GM21825 (cell line): ENCODE results near the gene TP53RK.

Experiments used
- ATAC-seq: cut with Tn5 transposase; IDR thresholded peaks from one replicate; pipeline ENCODE4 v1.9.1; 2021; ENCODE audit warnings: mild to moderate bottlenecking, moderate library complexity; ENCODE audit not compliant: unreplicated experiment

TP53RK gene

DNA sequence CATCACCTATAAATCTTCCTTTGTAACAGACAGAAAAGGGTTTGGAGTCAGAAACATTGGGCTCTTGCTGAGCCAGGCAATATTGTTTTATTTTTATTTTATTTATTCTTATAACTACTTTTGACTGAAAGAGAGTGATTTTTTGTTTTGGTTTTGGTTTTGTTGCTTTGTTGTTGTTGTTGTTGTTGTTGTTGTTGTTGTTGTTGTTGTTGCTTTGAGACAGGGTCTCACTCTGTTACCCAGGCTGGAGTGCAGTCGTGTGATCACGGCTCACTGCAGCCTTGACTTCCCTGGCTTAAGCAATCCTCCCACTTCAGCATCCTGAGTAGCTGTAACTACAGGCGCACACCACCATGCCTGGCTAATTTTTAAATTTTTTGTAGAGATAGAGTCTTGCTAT lies 22.9 kb downstream of the TP53RK start:
- no peak for ATAC-seq

DNA sequence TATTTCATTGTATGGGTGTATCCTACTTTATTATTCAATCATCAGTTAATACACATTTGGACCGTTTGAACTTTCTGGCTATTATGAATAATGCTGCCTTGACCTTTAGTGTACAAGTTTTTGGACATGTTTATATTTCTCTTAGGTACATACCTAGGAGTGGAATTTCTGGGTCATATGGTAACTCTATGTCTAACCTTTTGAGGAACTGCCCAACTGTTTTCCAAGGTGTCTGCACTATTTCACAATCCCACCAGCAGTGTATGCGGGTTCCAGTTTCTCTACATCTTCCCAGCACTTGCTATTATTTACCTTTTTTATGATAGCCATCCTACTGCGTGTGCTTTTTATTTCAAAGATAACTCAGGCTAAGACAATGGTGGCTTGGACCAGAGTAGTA lies 23.6 kb downstream of the TP53RK start:
- no peak for ATAC-seq

DNA sequence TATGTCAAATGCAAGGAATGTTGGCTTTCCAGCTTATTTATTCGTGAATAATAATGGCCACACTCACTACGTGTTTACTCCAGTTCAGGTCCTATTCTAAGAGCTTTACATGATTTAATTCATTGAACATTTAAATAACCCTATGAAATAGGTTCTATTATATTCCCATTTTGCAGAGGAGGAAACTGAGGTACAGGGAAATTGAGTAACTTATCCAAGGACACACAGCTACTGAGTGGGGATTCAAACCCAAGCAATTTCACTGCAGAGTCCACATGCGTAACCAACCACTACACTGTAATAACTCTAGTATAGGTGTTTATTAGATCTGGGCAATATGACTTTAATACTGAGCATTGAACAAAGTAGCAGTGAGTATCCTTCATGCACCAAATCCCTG lies 25.7 kb downstream of the TP53RK start:
- ATAC-seq: no peak

DNA sequence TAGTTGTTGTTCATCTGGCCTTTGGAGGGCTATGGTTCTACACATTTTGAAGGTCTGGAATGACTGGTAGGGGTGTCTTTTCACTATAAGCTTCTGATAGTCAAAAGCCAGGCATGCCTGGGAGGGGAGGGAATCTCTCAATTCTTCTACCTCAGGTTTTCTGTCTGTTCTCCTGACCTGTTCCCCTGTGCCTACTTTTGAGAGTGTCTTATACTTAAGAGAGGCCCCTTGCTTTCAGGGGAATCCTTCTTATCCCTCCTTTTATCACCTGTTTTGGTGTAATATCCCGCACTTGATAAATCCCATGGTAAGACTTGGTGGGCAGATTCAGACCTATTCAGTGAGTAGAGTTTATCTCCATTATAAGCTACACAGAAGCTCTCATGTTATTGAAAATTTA lies 27.6 kb downstream of the TP53RK start:
- ATAC-seq: no peak

DNA sequence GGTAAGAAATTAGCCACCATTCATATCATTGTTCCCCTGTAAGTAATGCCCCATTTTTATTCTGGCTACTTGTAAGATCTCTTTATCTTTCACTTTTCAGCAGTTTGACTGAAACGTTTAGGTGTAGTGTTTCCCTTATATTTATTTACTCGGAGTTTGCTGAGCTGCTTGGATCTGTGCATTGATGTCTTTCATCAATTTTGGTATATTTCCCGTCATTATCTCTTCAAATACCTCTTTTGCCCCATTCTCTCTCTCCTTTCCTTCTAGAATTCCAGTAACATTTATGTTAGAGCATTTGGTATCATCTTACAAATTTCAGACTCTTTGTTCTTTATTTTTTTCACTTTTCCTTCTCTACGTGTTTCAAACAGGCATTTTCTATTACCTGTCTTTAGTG lies 28.8 kb downstream of the TP53RK start:
- ATAC-seq: no peak

DNA sequence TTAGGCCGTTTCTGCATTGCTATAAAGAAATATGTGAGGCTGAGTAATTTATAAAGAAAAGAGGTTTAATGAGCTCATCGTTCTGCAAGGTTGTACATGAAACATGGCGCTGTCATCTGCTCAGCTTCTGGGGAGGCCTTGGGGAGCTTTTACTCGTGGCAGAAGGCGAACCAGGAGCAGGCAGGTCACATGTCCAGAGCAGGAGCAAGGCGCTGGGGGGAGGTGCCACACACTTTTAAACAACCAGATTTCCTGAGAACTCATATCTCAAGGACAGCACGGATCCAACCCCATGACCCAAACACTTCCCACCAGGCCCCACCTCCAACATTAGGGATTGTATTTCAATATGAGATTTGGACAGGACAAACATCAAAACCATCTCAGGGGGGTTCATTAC lies 31.6 kb downstream of the TP53RK start:
- no peak for ATAC-seq

DNA sequence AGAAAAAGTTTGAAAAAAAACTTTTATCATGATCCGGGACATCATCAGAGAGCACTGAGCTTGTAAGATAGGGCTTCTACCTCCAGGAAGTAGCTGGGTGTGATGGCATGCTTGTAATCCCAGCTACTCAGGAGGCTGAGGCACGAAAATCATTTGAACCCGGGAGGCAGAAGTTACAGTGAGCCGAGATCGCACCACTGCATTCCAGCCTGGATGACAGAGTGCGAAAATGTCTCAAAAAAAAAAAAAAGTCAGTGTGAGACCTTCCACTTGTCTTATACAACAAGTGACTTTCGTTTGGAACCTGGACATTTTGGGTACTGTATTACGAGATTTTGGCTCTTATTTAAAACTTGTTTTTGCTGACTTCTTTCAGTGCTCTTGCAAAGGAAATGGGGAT lies 32.1 kb downstream of the TP53RK start:
- no peak for ATAC-seq

DNA sequence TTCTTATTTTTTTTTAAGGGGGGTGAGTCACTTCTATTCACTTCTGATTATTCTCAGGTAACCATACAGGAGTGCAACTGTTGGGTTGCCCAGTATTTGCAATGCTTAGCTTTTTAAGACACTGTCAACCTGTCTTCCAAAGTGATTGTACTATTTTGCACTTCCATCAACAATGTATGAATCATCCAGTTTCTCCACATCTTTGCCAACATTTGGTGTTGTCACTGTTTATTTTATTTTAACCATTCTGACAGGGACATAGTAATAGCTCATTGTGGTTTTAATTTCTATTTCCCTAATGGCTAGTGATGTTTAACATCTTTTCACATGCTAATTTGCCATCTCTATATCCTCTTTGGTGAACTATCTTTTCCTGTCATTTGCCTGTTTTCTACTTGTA lies 36.5 kb downstream of the TP53RK start:
- ATAC-seq: no peak

DNA sequence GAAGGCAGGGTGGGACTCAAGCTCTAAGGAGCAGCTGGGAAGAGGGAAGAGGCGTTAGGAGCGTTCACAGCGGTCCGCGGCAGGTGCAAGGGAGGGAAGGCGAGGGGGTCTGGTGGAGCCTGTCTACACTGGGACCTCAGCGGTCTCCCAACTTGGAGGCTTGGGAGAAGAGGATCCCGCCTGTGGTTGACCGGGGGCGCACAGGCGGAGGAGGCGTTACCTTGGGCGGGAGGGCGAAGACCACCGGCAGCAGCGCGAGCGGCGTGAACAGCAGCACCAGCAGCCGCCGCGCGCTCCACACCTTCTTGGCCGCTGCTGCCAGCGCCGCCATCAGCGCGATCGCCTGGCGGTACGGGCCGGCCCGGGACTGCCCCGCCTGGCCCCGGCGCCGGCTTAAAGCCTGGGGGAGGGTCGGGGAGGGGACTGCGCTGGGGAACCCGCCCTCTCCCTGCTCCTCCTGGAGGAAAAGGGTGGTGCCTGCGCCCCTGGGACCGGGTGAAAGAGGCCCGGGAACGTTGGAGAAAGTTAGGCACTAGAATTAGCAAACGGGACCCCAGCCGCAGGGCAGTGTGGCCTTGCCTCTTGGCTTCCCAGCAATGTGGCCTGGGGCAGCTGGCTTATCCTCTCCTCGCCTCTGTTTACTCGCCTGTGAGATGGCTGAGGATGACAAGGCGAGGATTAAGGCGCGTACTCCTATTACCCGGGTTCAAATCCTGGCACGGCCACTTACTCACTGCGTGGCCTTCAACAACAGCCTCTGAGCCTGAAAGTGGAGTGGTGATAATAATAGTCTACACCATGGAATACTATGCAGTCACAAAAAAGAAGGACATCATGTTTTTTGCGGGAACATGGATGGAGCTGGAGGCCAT lies 37.9 kb downstream of the TP53RK start, which contains the start of gene SLC13A3:
Gene SLC13A3 (minus strand): TSS at position 369 of the 872 bp plus-strand sequence. CDS start 38 bp downstream, at position 331.
- no peak for ATAC-seq

DNA sequence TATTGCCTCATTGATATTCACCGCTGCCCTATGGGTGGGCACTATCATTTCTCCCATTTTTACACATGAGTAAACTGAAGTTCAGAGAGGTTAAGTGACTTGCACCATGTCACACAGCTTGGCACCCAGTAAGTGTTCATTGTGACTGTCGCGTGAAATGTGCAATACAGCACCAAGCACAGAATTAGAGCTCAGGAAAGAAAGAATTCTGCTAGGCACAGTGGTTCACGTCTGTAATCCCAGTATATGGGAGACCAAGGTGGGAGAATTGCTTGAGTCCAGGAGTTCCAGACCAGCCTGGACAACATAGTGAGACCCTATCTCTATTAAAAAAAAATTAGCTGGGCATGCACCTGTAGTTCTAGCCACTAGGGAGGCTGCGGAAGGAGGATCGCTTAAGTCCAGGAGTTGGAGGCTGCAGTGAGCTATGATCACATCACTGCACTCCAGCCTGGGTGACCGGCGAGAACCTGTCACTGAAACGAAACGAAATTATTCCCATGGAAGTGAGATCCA lies 38.6 kb downstream of the TP53RK start:
- no peak for ATAC-seq

DNA sequence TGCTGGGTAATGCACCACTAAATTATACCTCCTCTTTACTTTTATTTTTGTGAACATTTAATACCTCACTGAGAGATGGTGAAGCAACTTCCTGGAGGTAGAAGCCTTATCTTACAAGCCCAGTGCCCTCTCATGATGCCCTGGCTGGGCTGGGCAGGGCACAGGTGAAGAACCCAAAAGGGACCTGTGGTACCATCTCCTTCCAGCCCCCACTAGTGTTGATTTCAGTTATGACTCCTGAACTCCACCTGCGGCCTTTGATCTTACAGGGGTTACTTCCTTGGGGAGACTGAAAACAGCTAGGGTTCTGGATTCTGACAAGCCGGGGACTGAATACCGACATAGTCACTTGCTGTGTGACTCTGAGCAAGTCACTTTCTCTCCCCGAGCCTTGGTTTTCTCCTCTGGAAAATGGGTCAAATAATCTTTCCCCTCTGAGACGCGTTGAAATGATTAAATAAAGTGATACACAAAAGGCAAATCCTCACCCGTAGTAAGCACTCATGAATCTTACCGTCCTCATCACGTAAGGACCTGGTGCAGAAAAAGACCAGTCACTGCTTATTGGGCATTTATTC lies 39.2 kb downstream of the TP53RK start:
- no peak for ATAC-seq

DNA sequence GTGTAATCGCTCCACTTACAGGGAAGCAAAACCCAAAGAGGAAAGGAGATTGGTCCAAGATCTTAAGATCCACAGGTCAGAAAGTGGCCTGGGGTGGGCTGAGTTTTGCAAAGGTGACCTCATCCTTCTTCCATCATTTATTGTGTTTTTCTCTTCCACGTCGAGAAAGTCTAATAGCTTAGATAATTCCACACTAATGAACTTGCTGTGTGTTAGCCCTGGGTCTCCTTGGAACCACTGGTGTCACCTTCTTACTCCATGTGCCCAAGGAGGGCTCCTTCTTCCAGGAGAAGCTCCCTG lies 39.6 kb downstream of the TP53RK start:
- ATAC-seq: no peak

DNA sequence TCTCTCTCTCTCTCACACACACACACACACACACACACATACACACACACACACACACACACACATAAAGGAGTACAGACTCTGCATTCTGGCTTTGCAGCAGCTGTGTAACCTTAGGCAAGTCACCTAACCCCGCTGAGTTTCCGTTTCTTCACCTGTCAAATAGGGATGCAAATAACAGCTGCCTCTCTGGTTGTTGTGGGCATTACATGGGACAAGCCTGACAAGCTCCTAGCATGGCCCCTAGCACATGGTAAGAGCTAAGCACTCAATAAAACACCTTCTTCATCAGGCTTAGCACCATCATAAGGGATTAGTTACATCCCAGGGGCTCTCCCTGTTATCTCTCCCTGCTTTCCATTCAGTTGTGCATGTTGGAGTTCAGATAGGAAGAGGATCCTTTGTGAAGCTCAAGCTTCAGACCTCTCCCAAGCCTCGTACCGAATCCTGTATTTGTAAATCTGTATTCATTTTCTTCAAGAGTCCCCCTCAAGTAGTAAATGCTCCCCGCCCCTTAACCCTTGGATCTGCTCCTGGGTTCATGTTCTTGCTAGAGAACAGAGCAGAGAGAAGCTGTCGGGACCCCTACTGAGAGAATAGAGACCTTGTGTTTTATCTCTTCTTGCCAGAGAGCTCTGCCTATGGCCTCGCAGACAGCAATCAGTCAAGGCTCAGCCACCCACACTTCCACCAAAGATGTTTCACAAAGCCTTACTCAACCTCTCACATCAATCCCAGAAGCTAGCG lies 40.2 kb downstream of the TP53RK start:
- ATAC-seq: no peak

DNA sequence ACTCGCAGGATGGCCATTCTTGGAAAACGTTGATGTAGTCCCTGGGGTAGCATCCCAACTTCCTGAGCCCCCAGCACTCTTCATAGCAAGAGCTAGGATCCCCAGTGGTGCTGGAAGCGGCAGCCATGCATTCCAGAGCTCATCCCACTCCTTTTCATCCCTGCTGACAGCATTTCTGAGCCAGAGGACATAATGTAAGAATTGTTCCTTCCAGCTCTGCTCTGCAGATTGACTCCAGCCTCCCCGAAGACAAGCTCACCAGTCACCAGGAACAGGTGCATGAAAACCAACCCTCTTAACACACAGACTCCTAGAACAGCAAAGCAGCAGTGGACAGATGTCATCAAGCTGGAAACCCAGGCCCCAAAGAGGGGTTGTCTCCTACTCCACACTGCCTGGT lies 41.8 kb downstream of the TP53RK start:
- no peak for ATAC-seq

DNA sequence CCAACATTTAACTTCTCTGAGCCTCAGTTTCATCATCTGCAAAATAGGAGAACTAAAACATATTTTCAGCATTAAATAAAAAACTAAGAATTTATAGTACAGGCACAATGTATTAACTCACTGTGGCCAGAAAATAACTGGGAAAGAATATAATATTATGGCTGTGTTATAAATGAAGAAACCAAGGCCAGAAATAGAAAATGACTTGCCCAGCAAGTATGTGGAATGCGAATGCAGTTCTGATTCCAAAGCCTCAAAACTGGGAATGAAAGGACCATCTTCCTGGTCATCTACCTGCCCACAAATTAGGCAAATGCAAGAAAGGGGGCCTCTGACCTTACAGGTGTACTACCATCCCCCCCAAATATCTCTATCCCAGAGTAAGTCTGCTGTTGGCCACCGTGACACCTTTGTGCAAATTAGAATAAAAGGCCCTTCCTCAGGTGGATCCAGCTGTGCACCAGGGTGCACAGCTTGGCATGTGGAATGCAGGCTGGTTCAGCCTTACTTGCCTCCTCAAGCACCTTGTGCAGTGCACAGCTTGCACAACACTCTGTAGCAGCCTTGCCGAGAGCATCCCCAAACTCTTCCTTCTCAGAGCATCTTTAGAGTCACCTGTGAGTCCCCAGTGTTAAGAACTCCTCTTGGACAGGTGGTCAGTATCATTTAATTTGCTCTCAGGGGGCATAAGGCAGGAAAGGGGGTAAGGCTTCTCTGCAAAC lies 42.4 kb downstream of the TP53RK start:
- no peak for ATAC-seq

DNA sequence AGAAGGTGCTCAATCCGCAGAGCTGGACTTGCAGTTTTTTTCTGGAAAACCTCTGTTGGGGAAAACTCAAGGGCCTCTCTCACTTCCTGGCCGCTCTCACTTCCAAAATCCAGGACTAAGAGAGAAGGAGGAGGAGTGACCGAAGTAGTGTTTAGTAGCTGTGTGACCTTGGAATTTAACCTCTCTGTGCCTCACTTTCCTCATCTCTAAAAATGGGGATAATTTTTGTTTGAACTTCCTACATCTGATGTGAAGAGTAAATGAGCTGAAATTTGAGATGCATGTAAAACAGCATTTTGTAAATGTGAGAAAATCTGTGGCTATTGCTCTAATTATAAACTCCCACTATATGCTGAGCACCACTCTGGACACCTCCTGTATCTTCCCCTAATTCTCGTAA lies 43.1 kb downstream of the TP53RK start:
- ATAC-seq: no peak

DNA sequence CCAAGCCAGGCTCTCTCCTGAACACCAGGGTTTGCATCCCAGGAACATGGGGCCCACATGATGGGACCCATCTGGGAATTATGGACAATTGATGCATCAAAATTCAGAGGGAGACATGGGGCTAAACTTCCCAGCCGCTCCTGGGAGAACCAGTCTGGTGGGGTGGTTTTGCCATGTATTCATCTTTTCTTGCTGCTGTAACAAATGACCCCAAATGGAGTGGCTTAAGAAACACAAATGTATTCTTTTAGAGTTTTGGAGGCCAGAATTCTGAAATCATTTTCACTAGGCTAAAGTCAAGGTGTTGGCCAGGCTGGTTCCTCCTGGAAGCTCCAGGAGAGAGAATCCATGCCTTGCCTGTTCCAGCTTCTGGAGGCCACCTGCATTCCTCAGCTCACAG lies 44.5 kb downstream of the TP53RK start:
- no peak for ATAC-seq

DNA sequence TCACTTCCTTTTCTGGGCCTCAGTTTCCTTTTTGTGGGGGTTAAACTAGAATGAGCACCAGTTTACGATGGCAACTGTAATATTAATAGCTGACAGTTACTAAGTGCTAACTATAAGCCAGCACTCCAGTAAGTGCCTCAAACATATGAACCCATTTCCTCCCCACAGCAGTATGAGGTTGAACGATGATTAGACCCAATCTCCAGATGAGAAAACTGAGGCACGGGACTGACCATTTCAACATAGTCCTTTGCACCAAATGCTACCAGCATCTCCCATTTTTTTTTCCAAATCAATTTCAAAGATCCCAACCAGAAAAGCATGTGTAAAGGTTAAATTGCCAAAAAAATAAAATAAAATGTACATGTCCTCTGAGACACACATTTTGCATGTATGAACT lies 45.1 kb downstream of the TP53RK start:
- no peak for ATAC-seq

DNA sequence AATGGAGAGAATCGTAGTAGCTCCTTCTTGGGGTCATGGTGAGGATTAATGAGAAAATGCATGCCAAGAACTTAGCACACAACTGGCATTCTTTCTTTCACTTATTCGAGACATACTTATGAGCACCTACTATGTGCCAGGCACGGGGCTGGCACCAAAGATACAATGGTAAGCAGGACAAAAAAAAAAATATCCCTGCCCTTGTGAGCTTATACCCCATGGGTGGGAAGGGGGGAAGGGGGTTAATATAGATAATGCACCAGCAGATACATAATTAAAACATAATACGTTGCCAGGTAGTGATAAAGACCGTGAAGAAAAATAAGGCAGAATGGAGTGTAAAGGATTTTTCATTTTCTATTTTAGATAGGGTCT lies 46.3 kb downstream of the TP53RK start:
- ATAC-seq: no peak

DNA sequence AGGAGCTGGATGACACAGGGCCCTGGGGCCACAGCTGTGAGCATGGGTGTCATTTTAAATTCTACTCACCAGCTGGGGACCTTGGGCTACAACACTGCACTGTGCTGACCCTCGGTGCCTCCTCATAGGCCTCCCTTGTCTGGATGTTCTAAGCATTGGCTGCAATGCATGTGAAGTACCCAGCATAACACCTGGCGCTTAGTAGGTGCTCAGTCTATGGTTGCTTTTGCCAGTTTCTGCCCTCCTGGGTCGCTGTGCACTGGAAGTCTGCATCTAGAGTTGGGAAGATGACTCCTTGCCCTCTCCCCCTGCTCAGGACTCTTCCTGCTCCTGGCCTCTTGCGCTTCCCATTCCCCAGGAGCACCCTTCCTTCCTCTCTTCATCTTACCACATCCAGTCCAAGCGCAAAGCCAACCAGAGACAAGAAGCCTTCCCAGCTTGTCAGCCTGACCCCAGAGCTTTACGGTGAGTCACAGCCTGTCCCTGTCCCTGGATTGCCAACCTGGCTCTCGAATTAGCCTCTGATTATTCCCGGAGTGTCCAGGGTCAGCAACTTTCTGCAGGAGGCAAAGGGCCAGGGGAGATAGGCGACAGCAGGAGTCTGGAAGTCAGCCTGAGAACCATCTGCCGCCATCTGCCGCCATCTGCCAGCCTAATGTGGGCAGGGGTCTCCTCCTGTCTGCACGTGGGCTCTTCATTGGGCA lies 46.8 kb downstream of the TP53RK start:
- no peak for ATAC-seq

DNA sequence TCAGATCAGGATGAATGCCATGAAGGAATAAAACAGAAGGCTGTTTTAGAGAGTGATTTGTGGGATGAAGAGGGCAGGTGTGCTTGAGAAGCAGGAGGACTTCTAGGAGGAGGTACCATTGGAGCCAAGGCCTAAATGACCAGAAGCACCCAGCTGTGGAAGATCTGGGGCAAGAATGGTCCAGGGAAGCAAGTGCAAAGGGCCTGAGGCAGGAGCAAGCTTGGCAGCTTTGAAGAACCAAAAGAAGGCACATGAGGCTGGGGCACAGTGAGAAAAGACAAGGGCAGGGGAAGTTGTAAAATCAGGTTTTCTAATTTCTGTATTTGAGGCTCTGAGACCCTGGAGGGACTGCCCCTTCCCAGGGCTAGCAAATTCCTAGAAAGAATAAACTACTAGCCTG lies 47.8 kb downstream of the TP53RK start:
- ATAC-seq: no peak
